Omental fat pad (tissue), 4 donors: ENCODE data around the gene KRTAP21-2. TPM values are rescaled to one million over a fixed set of nuclear protein-coding genes. Genes with fewer than 3 reads are reported as not detected.

Source experiments
- ATAC-seq: fragments of 150-250 bp; one replicate; pipeline ENCODE4 v1.9.1; 2016; ENCODE audit warnings: mild to moderate bottlenecking, moderate library complexity; ENCODE audit not compliant: low FRiP score
- DNase-seq: peaks from one replicate; pipeline ENCODE4 v3.0.0-alpha.2; 2019; ENCODE audit warnings: low spot score
- small RNA-seq: library from RNA; depleted of rRNA; stranded (forward); fragments of <200 nt; gene quantifications from one replicate; pipeline ENCODE3, GENCODE V24; 2016
- total RNA-seq, 4 donors: library from RNA; depleted of rRNA; stranded (reverse); fragments of >200 nt; gene quantifications; one replicate each; pipeline ENCODE4 v1.1.0, GENCODE V29; 2016
- TF ChIP-seq, protein P1 (sequence below), 3 donors: fragments of 450-650 bp; IDR thresholded peaks; one replicate each; pipeline ENCODE4 v1.5.1; 2016 to 2017; ENCODE audit warnings: antibody characterized with exemption in 3 of 3, mild to moderate bottlenecking in 3 of 3, moderate library complexity in 2 of 3

Gene KRTAP21-2
- total RNA-seq, 4 donors from 2014 or later, result not detected

DNA sequence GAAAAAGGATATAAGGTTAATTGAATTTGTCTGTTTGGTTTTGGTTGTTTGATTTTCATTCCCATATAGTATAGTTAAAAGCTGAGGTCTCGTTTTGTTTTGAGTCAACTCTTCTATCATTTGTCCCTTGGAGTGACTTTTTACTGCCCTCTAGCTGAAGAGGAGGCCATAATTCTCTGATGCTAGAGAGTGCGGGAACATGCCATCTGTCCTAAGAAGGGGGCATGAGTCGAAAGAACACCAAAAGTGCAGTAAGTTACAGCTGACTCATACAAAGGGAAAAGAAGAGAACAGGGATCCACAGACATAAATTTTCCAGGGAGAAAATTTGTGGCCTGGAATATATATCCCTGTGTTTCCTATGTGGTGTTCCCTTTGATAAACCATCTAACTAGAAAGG lies 32.6 kb downstream of the KRTAP21-2 start:
- TF ChIP-seq, protein P1, sequence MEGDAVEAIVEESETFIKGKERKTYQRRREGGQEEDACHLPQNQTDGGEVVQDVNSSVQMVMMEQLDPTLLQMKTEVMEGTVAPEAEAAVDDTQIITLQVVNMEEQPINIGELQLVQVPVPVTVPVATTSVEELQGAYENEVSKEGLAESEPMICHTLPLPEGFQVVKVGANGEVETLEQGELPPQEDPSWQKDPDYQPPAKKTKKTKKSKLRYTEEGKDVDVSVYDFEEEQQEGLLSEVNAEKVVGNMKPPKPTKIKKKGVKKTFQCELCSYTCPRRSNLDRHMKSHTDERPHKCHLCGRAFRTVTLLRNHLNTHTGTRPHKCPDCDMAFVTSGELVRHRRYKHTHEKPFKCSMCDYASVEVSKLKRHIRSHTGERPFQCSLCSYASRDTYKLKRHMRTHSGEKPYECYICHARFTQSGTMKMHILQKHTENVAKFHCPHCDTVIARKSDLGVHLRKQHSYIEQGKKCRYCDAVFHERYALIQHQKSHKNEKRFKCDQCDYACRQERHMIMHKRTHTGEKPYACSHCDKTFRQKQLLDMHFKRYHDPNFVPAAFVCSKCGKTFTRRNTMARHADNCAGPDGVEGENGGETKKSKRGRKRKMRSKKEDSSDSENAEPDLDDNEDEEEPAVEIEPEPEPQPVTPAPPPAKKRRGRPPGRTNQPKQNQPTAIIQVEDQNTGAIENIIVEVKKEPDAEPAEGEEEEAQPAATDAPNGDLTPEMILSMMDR (IDR thresholded peaks at IDR 0.05), result no peak
- DNase-seq (no peak), ATAC-seq (no peak)

DNA sequence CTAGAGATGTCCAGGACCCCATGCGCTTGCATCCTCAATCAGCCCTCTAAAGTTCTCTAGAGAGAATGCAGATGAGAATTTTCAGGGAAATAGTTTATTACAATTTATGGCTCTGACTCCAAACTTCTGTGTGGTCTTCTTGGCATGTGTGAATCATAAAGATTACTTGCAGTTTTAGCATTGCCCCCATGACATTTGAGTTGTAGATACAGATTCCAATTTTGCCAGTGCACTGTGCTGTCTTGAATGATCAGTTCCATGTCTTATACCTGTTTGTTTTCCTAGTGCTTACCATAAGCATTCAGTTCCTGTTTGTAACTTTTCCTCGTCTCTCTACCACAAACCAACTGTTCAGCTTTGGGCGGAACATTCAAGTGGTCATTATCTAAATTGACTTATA lies 33.3 kb downstream of the KRTAP21-2 start:
- TF ChIP-seq, protein P1 (IDR thresholded peaks at IDR 0.05), result no peak
- ATAC-seq (no peak), DNase-seq (no peak)

DNA sequence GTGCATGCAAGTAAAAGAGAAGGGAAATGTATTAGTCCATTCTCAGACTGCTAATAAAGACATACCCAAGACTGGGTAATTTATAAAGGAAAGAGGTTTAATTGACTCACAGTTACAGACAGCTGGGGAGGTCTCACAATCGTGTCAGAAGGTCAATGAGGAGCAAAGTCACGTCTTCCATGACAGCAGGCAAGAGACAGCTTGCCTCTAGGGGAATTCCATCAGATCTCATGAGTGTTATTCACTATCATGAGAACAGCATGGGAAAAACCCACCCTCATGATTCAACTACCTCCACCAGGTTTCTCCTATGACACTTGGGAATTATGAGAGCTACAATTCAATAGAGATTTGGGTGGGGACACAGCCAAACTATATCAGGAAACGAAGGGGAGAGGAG lies 36.6 kb downstream of the KRTAP21-2 start:
- no peak for ATAC-seq
- TF ChIP-seq, protein P1 (IDR thresholded peaks at IDR 0.05), result no peak
- no peak for DNase-seq

DNA sequence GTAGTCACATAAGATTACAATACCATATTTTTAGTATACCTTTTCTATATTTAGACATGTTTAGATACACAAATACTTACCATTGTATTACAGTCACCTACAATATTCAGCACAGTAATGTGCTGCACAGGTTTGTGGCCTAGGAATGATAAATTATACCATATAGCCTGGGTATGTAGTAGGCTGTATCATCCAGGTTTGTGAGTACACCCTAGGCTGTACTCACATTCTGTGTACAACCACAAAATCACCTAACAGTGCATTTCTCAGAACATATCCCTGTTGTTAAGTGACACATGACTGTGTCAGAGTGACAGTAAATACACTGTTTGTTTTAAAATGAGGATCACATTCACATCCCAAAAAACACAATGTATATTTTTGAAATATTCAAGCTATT lies 39.6 kb downstream of the KRTAP21-2 start:
- no peak for DNase-seq
- TF ChIP-seq, protein P1 (IDR thresholded peaks at IDR 0.05), result no peak
- no peak for ATAC-seq

Small RNA genes lying within 50 kb of the gene (small RNA-seq; reads per million reads assigned to genes)
- gene AP000244.1 (not detected), gene KRTAP21-3 (not detected)

Other genes starting within 250 kb of the KRTAP21-2 start
- not detected for gene KRTAP19-5, start 245.1 kb downstream of the KRTAP21-2 start, total RNA-seq
- gene KRTAP19-6, start 205.4 kb downstream of the KRTAP21-2 start, total RNA-seq, result not detected
- not detected for gene KRTAP19-7, start 185.9 kb downstream of the KRTAP21-2 start, total RNA-seq
- gene KRTAP22-2, start 156.9 kb downstream of the KRTAP21-2 start, total RNA-seq, result not detected
- gene KRTAP6-3, start 154.8 kb downstream of the KRTAP21-2 start, total RNA-seq, result not detected
- gene KRTAP6-2, start 148.4 kb downstream of the KRTAP21-2 start, total RNA-seq, result not detected
- not detected for gene KRTAP22-1, start 146.2 kb downstream of the KRTAP21-2 start, total RNA-seq
- gene KRTAP6-1, start 133.3 kb downstream of the KRTAP21-2 start, total RNA-seq, result not detected
- not detected for gene KRTAP20-1, start 130.8 kb downstream of the KRTAP21-2 start, total RNA-seq
- gene KRTAP20-4, start 126.6 kb downstream of the KRTAP21-2 start, total RNA-seq, result not detected
- gene KRTAP20-2, start 112.1 kb downstream of the KRTAP21-2 start, total RNA-seq, result not detected
- gene KRTAP20-3, start 104.4 kb downstream of the KRTAP21-2 start, total RNA-seq, result not detected
- gene KRTAP21-3, start 28.5 kb downstream of the KRTAP21-2 start, total RNA-seq, result not detected
- not detected for gene KRTAP21-1, start 8.2 kb upstream of the KRTAP21-2 start, total RNA-seq
- gene KRTAP8-1, start 66.0 kb upstream of the KRTAP21-2 start, total RNA-seq, result not detected
- not detected for gene KRTAP7-1, start 82.5 kb upstream of the KRTAP21-2 start, total RNA-seq
- gene KRTAP11-1, start 134.3 kb upstream of the KRTAP21-2 start, total RNA-seq, result not detected